AG04449 (cell line): Measurements from ENCODE around the gene SIGLEC15.

Experiments
- CTCF ChIA-PET: fragments of 350-600 bp; formaldehyde crosslinking; extraction: SDS; loops from one replicate; lab custom pipeline; 2021; ENCODE audit warnings: antibody characterized with exemption; lab: Yijun Ruan, JAX
- POLR2A ChIA-PET: fragments of 400-600, 350-600 bp; formaldehyde crosslinking; extraction: SDS; loops from one replicate; lab custom pipeline; 2020; ENCODE audit warnings: antibody characterized with exemption, inconsistent platforms; lab: Yijun Ruan, JAX
- DNase-seq: peaks from one replicate; pipeline ENCODE4 v3.0.0-alpha.2; 2010; ENCODE audit warnings: low read depth, low spot score
- H3K4me3 ChIP-seq: 2 replicates; pipeline ENCODE4 v1.5.1; 2011; ENCODE audit warnings: low read depth, mild to moderate bottlenecking, control low read depth, low read length
- CTCF ChIP-seq: IDR thresholded peaks from one replicate; pipeline ENCODE4 v1.5.1; 2011; ENCODE audit warnings: mild to moderate bottlenecking, moderate library complexity, low read length, control low read depth, inconsistent platforms; ENCODE audit not compliant: insufficient read depth; ENCODE audit errors: missing control alignments

The SIGLEC15 gene

GRCh38 chr18:45874491-45875184 is 49.2 kb downstream of the SIGLEC15 start:
- no peak overlapping the region for H3K4me3 ChIP-seq
- POLR2A ChIA-PET = no interaction called here
- no peak for TF ChIP-seq CTCF
- CTCF ChIA-PET = interaction anchor here (1.3 to 16.9 kb wide), 3 partner anchors 24 to 210 kb away, joined by 3 to 385 read pairs (median 226); no protein-coding TSS in a partner anchor
- DNase-seq = no peak

DNA sequence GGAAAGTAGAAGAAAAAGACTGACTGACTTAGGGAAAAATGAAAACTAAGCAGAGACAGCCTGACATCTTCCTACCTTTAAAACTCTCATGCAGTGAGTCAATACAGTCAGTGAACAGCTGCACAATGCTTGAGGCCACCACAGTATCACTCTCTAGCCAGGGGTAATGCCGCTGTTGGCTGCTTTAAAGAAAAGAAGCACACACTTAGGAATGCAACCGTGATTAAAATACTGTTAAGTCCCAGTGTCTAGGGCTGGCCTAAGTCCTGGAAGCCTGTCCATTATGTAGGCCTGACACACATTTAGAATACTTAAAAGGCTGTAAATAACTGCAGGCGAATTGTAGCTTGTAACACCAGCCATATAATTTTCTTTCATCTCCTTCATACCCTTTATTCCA is 50.7 kb downstream of the SIGLEC15 start:
- no peak for DNase-seq
- POLR2A ChIA-PET = no interaction called here
- CTCF ChIA-PET = interaction anchor here (1.3 to 16.9 kb wide), 6 partner anchors 14 to 211 kb away, joined by 3 to 385 read pairs (median 141); partner anchors contain the start of gene SLC14A1
- H3K4me3 ChIP-seq = no peak overlapping the region
- no peak for TF ChIP-seq CTCF

- ChIA-PET CTCF (interaction anchor here (0.9 to 16.9 kb wide), 12 partner anchors 13 to 213 kb away, joined by 3 to 385 read pairs (median 30); partner anchors contain the start of gene SLC14A1), POLR2A (no interaction called here)
- no peak for TF ChIP-seq CTCF
- no peak for DNase-seq
- no peak overlapping the region for H3K4me3 ChIP-seq
These were observed 51.9 kb downstream of the SIGLEC15 start for GRCh38 chr18:45877403-45877802.

GRCh38 chr18:45879681-45880655 is 54.5 kb downstream of the SIGLEC15 start:
- peak; percentile 100 for TF ChIP-seq CTCF
- DNase-seq = no peak
- CTCF ChIA-PET = interaction anchor here (0.6 to 16.9 kb wide), 55 partner anchors 8 to 263 kb away, joined by 3 to 385 read pairs (median 4); partner anchors contain the start of gene SLC14A1
- POLR2A ChIA-PET = interaction anchor here (0.6 to 0.7 kb wide), 2 partner anchors 214 to 217 kb away, joined by 3 read pairs; no protein-coding TSS in a partner anchor
- no peak overlapping the region for H3K4me3 ChIP-seq

DNA sequence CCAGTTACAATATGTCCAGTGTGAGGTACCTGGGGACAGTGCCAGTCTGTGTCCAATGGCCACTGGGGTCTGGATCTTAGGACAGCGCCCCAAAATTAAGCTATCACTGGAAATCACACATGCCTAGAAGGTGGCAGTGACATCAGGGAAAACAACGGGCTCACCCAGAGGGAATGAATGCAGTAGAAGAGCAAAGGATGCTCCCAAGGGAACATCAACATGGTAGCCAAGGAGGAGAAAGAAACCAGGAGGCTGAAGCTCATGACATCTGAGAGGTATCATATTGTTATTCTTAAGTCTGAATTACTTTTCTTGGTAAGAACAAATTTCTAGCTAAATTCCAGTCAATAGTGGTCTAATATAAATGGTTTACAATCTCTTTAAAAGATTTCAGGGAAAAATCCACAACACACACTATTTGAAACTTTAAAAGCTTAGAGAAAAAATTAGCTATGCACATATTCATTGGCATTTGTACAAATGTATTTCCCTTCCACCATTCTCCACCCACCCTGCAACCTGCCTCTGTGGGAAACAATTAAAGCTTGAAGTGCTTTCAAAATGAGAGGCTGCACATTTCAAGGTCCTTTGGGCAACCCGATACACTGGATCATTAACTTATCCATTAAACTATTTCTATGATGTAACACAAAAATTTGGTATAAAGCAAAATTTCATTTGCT is 55.5 kb downstream of the SIGLEC15 start:
- no peak for TF ChIP-seq CTCF
- CTCF ChIA-PET = interaction anchor here (0.7 to 16.9 kb wide), 25 partner anchors 12 to 261 kb away, joined by 3 to 385 read pairs (median 10); partner anchors contain the start of gene SLC14A1
- H3K4me3 ChIP-seq = no peak overlapping the region
- POLR2A ChIA-PET = no interaction called here
- DNase-seq = no peak
